ENCODE results near the gene ZDHHC20. TPM values are rescaled to one million over a fixed set of nuclear protein-coding genes. Genes with fewer than 3 reads are reported as not detected.

ZDHHC20 gene
- total RNA-seq, 1 experiment from 2014 or later, result 110 TPM

GRCh38 chr13:21330126-21330861 is 128.8 kb downstream of the ZDHHC20 start:
- H3K79me2 ChIP-seq (ENCODE audit: insufficient read depth, low read length), result no peaks in the 10 kb centered on the region
- H2AFZ ChIP-seq (ENCODE audit: low read depth, low read length, poor library complexity, severe bottlenecking), result no peak overlapping the region
- no peaks in the 10 kb centered on the region for H3K36me3 ChIP-seq (ENCODE audit: control insufficient read depth in 1 of 2, insufficient read depth in 2 of 2, low read length in 2 of 2)
- ChIA-PET CTCF (no interaction called here), RAD21 (ENCODE audit: low non-redundant PET in 1 of 2, low total read pairs in 2 of 2, uncharacterized antibody in 2 of 2, unreplicated experiment in 2 of 2) (no interaction called here), POLR2A (no interaction called here)
- H3K4me3 ChIP-seq (replicated peaks in 1 of 2; ENCODE audit: low read depth in 1 of 2, low read length in 2 of 2), result no peak overlapping the region
- H4K20me1 ChIP-seq (ENCODE audit: insufficient read depth), result no peaks in the 10 kb centered on the region
- DNase-seq (ENCODE audit: low read depth, low spot score), result no peak
- no peaks in the 10 kb centered on the region for H3K4me1 ChIP-seq (ENCODE audit: control insufficient read depth in 1 of 2, insufficient read depth in 2 of 2, low read length in 2 of 2)
- intact Hi-C loops (cut with micrococcal nuclease), result no loop called here
- no peaks in the 10 kb centered on the region for H3K9me3 ChIP-seq (ENCODE audit: control insufficient read depth in 1 of 2, insufficient read depth in 1 of 2, low read depth in 1 of 2, low read length in 2 of 2)
- H3K27me3 ChIP-seq (ENCODE audit: insufficient read depth, low read length), result no peaks in the 10 kb centered on the region
- no TSS peak for BruUV-seq (replicated peaks)
- TF ChIP-seq POLR2A (IDR thresholded peaks at IDR 0.05; ENCODE audit: borderline replicate concordance, extremely low read depth, insufficient read depth, insufficient read length) (no peak), JUND (IDR thresholded peaks at IDR 0.05) (no peak), RAD21 (IDR thresholded peaks at IDR 0.05; ENCODE audit: low read depth) (no peak), CEBPB (IDR thresholded peaks at IDR 0.05; ENCODE audit: low read depth) (no peak), FOSL1 (IDR thresholded peaks at IDR 0.05; ENCODE audit: low read depth) (no peak), ELF1 (IDR thresholded peaks at IDR 0.05; ENCODE audit: borderline replicate concordance, low read depth) (no peak), EGR1 (IDR thresholded peaks at IDR 0.05; ENCODE audit: low read depth) (no peak), POLR2AphosphoS5 (IDR thresholded peaks at IDR 0.05; ENCODE audit: low read depth, low read length) (no peak), SRF (IDR thresholded peaks at IDR 0.05; ENCODE audit: low read depth) (no peak), SIN3A (IDR thresholded peaks at IDR 0.05; ENCODE audit: low read depth) (no peak), REST (IDR thresholded peaks at IDR 0.05; ENCODE audit: low read depth) (no peak), CBX3 (IDR thresholded peaks at IDR 0.05; ENCODE audit: low read depth) (no peak), ATF3 (IDR thresholded peaks at IDR 0.05) (no peak), ZFX (IDR thresholded peaks at IDR 0.05) (no peak), TCF7L2 (IDR thresholded peaks at IDR 0.05; ENCODE audit: borderline replicate concordance, extremely low read depth, insufficient read depth, insufficient read length) (no peak), EZH2 (IDR thresholded peaks at IDR 0.05) (no peak), EZH2phosphoT487 (IDR thresholded peaks at IDR 0.05; ENCODE audit: borderline replicate concordance) (no peak)
- TF ChIP-seq, protein P1, sequence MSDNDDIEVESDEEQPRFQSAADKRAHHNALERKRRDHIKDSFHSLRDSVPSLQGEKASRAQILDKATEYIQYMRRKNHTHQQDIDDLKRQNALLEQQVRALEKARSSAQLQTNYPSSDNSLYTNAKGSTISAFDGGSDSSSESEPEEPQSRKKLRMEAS (IDR thresholded peaks at IDR 0.05), result no peak
- TF ChIP-seq, protein P2, sequence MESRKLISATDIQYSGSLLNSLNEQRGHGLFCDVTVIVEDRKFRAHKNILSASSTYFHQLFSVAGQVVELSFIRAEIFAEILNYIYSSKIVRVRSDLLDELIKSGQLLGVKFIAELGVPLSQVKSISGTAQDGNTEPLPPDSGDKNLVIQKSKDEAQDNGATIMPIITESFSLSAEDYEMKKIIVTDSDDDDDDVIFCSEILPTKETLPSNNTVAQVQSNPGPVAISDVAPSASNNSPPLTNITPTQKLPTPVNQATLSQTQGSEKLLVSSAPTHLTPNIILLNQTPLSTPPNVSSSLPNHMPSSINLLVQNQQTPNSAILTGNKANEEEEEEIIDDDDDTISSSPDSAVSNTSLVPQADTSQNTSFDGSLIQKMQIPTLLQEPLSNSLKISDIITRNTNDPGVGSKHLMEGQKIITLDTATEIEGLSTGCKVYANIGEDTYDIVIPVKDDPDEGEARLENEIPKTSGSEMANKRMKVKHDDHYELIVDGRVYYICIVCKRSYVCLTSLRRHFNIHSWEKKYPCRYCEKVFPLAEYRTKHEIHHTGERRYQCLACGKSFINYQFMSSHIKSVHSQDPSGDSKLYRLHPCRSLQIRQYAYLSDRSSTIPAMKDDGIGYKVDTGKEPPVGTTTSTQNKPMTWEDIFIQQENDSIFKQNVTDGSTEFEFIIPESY (IDR thresholded peaks at IDR 0.05; ENCODE audit: extremely low read depth, insufficient replicate concordance, low read length), result no peak
- no peak overlapping the region for H3K27ac ChIP-seq (ENCODE audit: low read depth, low read length)
- H3K4me2 ChIP-seq (ENCODE audit: low read length), result no peak overlapping the region
- H3K9me2 ChIP-seq (ENCODE audit: insufficient read depth), result no peaks in the 10 kb centered on the region
- no peak for ATAC-seq
- H3K9ac ChIP-seq (ENCODE audit: low read length), result no peak overlapping the region
